Ovary (tissue), 9 donors: ENCODE data around the gene FSTL5. TPM values are rescaled to one million over a fixed set of nuclear protein-coding genes. Genes with fewer than 3 reads are reported as not detected.

Source experiments
- DNase-seq, 5 donors: peaks; one replicate each; pipeline ENCODE4 v3.0.0-alpha.2; 2019 to 2020
- H3K27ac ChIP-seq, 2 donors: fragments of 200-600 bp; one replicate each; pipeline versions ENCODE4 v1.5.1 to v1.8.0; 2019 to 2022
- H3K27me3 ChIP-seq: fragments of 200-600 bp; one replicate; pipeline ENCODE4 v1.8.0; 2022
- H3K36me3 ChIP-seq: fragments of 200-600 bp; sonication (generic); one replicate; pipeline ENCODE4 v1.5.1; 2019
- H3K4me1 ChIP-seq: one replicate; pipeline ENCODE4 v1.8.1; 2013; ENCODE audit warnings: mild to moderate bottlenecking, moderate library complexity; ENCODE audit not compliant: insufficient read depth
- H3K4me3 ChIP-seq: fragments of 200-600 bp; sonication (generic); one replicate; pipeline ENCODE4 v1.5.1; 2017
- H3K9me3 ChIP-seq, 2 donors: fragments of 200-600 bp in 1 of 2; sonication (generic) in 1 of 2; one replicate each; pipeline versions ENCODE4 v1.5.1 to v1.8.1; 2013 to 2019; ENCODE audit warnings: mild to moderate bottlenecking in 1 of 2, moderate library complexity in 1 of 2
- CTCF ChIP-seq, 3 donors: fragments of 450-650 bp in 2 of 3; fragments of 200-600 bp in 1 of 3; IDR thresholded peaks; one replicate each; pipeline versions ENCODE4 v1.5.1 to v1.8.0; 2016 to 2022; ENCODE audit warnings: antibody characterized with exemption in 3 of 3, mild to moderate bottlenecking in 1 of 3
- EP300 ChIP-seq: sonication (generic); formaldehyde crosslinking; IDR thresholded peaks from one replicate; pipeline ENCODE4 v1.6.1; 2017; ENCODE audit warnings: antibody characterized with exemption
- POLR2A ChIP-seq: fragments of 450-650 bp; IDR thresholded peaks from one replicate; pipeline ENCODE4 v1.6.1; 2017; ENCODE audit warnings: antibody characterized with exemption, mild to moderate bottlenecking, moderate library complexity
- WGBS, 3 donors: extraction: QIAGEN DNeasy Blood & Tissue Kit in 1 of 3; methylation state at CpG; one replicate each; pipeline versions ENCODE4 v1.1.5 to v1.1.7; 2013 to 2017; 5-methylcytosine and 5-hydroxymethylcytosine counted together
- intact Hi-C, 4 donors: fragments of 100-400 bp; cut with DNase I; formaldehyde crosslinking; loops; one replicate each; pipeline versions ENCODE4 v1.11.0 to v1.15.1; 2022 to 2023
- polyA plus RNA-seq, 2 donors: library from polyadenylated mRNA; stranded (reverse); fragments of 200-250 nt in 1 of 2; fragments of 350-450 nt in 1 of 2; fragmentation: Illumina TruSeq in 1 of 2; extraction: RNeasy Lipid Tissue Mini Kit (QIAGEN cat#74804) in 1 of 2; gene quantifications; one replicate each; pipeline ENCODE4 v1.2.3, GENCODE V29; 2013 to 2014
- total RNA-seq, 7 donors: library from RNA; depleted of rRNA in 2 of 7; stranded (reverse); fragments of >200 nt in 2 of 7; fragmentation: NEBNext Ultra II Directional in 3 of 7; extraction: Animal tissue kit (Norgen Biotek cat#: 25700) in 3 of 7; gene quantifications; one replicate each; pipeline versions ENCODE4 v1.1.0 to v1.2.4, GENCODE V29; 2016 to 2023
- donor health status: DM: no; HTN: no; CAD: no; lungs with moderate emphysema.
- donor health status: DM: no; HTN: no; CAD: no.
- donor health status: Bipolar disorder and iron deficiency.
- donor health status: DM: yes; HTN: yes; CAD: no.
- donor health status: DM: no; HTN: no; CAD: no.
- donor health status: DM: yes; HTN: yes; CAD: no.

FSTL5 gene
- total and polyA plus RNA-seq, 9 donors: 0.05 TPM; not detected in 8

- intact Hi-C loops: no loop called here
- Histone ChIP-seq H3K4me1 (no peaks in the 10 kb centered on the region), H3K36me3 (no peaks in the 10 kb centered on the region), H3K4me3 (no peak overlapping the region), H3K27me3 (no peaks in the 10 kb centered on the region), H3K9me3 (no peaks in the 10 kb centered on the region), H3K27ac (no peak overlapping the region)
- DNase-seq: no peak
- TF ChIP-seq EP300 (no peak), CTCF (IDR thresholded peaks at IDR 0.05) (no peak), POLR2A (no peak)
- 20 to 58% (median 25%) methylated on average over 2 of the region's 2 CpGs for WGBS, 3 donors
Observed at GRCh38 chr4:161336016-161336530, 827.7 kb downstream of the FSTL5 start.
